ENCODE measurements around the gene NFIA.

DNA sequence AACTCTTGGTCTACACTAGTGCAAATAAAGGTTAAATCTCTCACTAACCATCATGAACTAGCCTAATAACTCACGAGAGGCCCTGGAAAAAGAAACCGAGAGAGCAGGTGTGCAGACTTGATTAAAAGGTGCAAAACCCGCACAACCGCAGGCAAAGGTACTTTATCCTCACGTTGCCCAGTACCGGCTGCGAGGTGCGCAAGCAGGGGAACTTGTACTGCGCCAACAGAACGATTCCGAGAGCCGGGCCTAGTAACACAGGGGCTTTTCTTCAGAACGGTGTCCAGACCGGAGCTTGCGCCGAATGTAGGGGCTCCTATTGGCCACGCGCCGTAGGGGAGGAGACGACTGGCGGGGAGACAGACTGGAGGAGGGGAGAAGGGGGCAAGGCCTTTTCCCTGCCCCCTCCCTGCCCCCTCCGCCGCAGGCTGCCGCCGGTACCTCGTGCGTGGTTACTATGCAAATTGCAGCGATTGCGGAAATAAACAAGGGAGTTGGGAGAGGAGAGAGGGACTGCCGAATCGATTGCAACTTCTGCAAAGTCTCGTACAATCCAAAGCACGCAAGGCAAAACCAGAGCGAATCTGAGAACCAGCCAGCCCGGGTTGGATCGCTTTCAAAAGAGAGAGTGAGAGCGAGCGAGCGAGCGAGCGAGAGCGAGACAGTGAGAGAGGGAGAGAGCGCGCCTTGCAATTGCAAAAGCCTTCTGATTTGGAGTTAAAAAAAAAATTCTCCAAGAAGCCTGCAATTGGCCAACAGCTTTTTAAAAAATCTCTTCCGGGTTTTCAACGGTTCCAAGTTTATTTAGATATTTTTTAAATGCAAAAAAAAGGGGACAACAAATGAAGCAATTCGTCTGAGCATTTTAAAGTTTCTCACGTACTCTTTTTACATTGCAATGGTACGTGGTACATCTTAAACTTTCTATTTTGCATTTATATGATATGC lies 5.4 kb upstream of the NFIA start:
- TF ChIP-seq YY1 (tag by site-specific recombination; IDR thresholded peaks at IDR 0.05) (no peak), ZNF174 (tag by site-specific recombination; IDR thresholded peaks at IDR 0.05) (no peak), TCF7L2 (IDR thresholded peaks at IDR 0.05; ENCODE audit: borderline replicate concordance, low read depth, low read length) (peak; percentile 53; the same call in 1 of the 2 replicates), ZNF292 (tag by site-specific recombination; IDR thresholded peaks at IDR 0.05; ENCODE audit: borderline replicate concordance, low read depth) (no peak), ZNF426 (tag by site-specific recombination; IDR thresholded peaks at IDR 0.05) (no peak)
- TF ChIP-seq, protein P1, sequence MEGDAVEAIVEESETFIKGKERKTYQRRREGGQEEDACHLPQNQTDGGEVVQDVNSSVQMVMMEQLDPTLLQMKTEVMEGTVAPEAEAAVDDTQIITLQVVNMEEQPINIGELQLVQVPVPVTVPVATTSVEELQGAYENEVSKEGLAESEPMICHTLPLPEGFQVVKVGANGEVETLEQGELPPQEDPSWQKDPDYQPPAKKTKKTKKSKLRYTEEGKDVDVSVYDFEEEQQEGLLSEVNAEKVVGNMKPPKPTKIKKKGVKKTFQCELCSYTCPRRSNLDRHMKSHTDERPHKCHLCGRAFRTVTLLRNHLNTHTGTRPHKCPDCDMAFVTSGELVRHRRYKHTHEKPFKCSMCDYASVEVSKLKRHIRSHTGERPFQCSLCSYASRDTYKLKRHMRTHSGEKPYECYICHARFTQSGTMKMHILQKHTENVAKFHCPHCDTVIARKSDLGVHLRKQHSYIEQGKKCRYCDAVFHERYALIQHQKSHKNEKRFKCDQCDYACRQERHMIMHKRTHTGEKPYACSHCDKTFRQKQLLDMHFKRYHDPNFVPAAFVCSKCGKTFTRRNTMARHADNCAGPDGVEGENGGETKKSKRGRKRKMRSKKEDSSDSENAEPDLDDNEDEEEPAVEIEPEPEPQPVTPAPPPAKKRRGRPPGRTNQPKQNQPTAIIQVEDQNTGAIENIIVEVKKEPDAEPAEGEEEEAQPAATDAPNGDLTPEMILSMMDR (tag by site-specific recombination; IDR thresholded peaks at IDR 0.05), result no peak
- TF ChIP-seq, protein P2, sequence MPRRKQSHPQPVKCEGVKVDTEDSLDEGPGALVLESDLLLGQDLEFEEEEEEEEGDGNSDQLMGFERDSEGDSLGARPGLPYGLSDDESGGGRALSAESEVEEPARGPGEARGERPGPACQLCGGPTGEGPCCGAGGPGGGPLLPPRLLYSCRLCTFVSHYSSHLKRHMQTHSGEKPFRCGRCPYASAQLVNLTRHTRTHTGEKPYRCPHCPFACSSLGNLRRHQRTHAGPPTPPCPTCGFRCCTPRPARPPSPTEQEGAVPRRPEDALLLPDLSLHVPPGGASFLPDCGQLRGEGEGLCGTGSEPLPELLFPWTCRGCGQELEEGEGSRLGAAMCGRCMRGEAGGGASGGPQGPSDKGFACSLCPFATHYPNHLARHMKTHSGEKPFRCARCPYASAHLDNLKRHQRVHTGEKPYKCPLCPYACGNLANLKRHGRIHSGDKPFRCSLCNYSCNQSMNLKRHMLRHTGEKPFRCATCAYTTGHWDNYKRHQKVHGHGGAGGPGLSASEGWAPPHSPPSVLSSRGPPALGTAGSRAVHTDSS (tag by site-specific recombination; IDR thresholded peaks at IDR 0.05), result no peak
- TF ChIP-seq, protein P3, sequence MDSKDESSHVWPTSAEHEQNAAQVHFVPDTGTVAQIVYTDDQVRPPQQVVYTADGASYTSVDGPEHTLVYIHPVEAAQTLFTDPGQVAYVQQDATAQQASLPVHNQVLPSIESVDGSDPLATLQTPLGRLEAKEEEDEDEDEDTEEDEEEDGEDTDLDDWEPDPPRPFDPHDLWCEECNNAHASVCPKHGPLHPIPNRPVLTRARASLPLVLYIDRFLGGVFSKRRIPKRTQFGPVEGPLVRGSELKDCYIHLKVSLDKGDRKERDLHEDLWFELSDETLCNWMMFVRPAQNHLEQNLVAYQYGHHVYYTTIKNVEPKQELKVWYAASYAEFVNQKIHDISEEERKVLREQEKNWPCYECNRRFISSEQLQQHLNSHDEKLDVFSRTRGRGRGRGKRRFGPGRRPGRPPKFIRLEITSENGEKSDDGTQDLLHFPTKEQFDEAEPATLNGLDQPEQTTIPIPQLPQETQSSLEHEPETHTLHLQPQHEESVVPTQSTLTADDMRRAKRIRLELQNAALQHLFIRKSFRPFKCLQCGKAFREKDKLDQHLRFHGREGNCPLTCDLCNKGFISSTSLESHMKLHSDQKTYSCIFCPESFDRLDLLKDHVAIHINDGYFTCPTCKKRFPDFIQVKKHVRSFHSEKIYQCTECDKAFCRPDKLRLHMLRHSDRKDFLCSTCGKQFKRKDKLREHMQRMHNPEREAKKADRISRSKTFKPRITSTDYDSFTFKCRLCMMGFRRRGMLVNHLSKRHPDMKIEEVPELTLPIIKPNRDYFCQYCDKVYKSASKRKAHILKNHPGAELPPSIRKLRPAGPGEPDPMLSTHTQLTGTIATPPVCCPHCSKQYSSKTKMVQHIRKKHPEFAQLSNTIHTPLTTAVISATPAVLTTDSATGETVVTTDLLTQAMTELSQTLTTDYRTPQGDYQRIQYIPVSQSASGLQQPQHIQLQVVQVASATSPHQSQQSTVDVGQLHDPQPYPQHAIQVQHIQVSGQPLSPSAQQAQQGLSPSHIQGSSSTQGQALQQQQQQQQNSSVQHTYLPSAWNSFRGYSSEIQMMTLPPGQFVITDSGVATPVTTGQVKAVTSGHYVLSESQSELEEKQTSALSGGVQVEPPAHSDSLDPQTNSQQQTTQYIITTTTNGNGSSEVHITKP (tag by site-specific recombination; IDR thresholded peaks at IDR 0.05), result peak; percentile 86
- TF ChIP-seq, protein P4, sequence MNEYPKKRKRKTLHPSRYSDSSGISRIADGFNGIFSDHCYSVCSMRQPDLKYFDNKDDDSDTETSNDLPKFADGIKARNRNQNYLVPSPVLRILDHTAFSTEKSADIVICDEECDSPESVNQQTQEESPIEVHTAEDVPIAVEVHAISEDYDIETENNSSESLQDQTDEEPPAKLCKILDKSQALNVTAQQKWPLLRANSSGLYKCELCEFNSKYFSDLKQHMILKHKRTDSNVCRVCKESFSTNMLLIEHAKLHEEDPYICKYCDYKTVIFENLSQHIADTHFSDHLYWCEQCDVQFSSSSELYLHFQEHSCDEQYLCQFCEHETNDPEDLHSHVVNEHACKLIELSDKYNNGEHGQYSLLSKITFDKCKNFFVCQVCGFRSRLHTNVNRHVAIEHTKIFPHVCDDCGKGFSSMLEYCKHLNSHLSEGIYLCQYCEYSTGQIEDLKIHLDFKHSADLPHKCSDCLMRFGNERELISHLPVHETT (tag by site-specific recombination; IDR thresholded peaks at IDR 0.05), result peak; percentile 16; the same call in 1 of the 2 replicates
- TF ChIP-seq, protein P5, sequence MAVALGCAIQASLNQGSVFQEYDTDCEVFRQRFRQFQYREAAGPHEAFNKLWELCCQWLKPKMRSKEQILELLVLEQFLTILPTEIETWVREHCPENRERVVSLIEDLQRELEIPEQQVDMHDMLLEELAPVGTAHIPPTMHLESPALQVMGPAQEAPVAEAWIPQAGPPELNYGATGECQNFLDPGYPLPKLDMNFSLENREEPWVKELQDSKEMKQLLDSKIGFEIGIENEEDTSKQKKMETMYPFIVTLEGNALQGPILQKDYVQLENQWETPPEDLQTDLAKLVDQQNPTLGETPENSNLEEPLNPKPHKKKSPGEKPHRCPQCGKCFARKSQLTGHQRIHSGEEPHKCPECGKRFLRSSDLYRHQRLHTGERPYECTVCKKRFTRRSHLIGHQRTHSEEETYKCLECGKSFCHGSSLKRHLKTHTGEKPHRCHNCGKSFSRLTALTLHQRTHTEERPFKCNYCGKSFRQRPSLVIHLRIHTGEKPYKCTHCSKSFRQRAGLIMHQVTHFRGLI (tag by site-specific recombination; IDR thresholded peaks at IDR 0.05), result no peak

All from HEK293 (cell line).